Motor neuron (in vitro differentiated cells): ENCODE results near the gene CCL4L2. TPM values are rescaled to one million over a fixed set of nuclear protein-coding genes. Genes with fewer than 3 reads are reported as not detected.
"Not testable (repeated sequence)": the region's sequence is repeated elsewhere in the genome, so short reads cannot be mapped to it uniquely, and the experiment has no call there.

Experiments
- ATAC-seq, 8 experiments: fragments of 200-7000 bp; cut with Tn5 transposase; replicated peaks in 6 of 8; 2 replicates each; pipeline ENCODE4 v1.8.0; 2021; ENCODE audit warnings: mild to moderate bottlenecking in 8 of 8, moderate library complexity in 8 of 8
- H3K27ac ChIP-seq, 2 donors: fragments of 250-450 bp; sonication (Bioruptor Pico); 2 replicates each; pipeline ENCODE4 v1.9.0; 2021; ENCODE audit warnings: antibody characterized with exemption in 2 of 2, mild to moderate bottlenecking in 2 of 2, moderate library complexity in 1 of 2
- H3K4me1 ChIP-seq, 2 donors: fragments of 250-450 bp; sonication (Bioruptor Pico); replicated peaks in 1 of 2; 2 replicates each; pipeline ENCODE4 v1.6.1; 2021; ENCODE audit warnings: antibody characterized with exemption in 2 of 2, mild to moderate bottlenecking in 2 of 2, moderate library complexity in 1 of 2
- H3K4me3 ChIP-seq, 5 donors: fragments of 250-450 bp; sonication (Bioruptor Pico); 2 replicates each; pipeline ENCODE4 v1.9.0; 2021; ENCODE audit warnings: antibody characterized with exemption in 5 of 5, mild to moderate bottlenecking in 5 of 5, moderate library complexity in 4 of 5
- WGBS, 10 experiments: fragments of 450-650 bp; shearing (Covaris generic); methylation state at CpG; one replicate each; pipeline ENCODE4 v1.0.0; 2022; 5-methylcytosine and 5-hydroxymethylcytosine counted together
- in situ Hi-C, 9 experiments: fragments of 400-800 bp; cut with MboI; loops; one replicate each; pipeline ENCODE4 v1.15.0; 2021; ENCODE audit warnings: low sequenced_read_pairs in 9 of 9, low pct_unique_long_range_greater_than_20kb in 2 of 9; ENCODE audit not compliant: unreplicated experiment in 9 of 9
- total RNA-seq, 8 experiments: library from RNA; unstranded; fragments of 300-600 nt; gene quantifications; 2 replicates each; pipeline versions ENCODE4 v1.2.3 to v1.2.4, GENCODE V29; 2022

The CCL4L2 gene
- total RNA-seq, 8 experiments from 2014 or later = 0.31 to 0.81 (median 0.55) TPM; not detected in 4

DNA sequence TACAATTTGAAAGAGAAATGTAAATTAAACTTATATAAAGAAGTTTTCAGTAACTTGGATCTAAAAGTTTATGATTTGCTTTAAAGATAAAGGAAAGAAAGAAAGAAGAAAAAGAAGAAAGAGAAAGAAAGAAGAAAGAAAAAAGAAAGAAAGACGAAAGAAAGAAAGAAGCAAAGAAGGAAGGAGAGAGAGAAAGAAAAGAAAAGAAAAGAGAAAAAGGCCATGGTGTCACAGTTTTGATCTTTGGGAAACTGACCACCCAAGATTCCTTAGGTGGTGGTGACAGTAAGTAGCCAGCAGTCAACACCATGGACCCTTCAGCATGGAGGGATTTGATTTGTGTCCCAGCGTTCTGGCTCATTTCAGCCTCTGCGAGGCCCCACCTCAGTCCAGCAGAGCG is 9.8 kb upstream of the CCL4L2 start:
- 8 to 92% (median 80%) methylated on average over 1 to 4 of the region's 4 CpGs for WGBS, 10 experiments

DNA sequence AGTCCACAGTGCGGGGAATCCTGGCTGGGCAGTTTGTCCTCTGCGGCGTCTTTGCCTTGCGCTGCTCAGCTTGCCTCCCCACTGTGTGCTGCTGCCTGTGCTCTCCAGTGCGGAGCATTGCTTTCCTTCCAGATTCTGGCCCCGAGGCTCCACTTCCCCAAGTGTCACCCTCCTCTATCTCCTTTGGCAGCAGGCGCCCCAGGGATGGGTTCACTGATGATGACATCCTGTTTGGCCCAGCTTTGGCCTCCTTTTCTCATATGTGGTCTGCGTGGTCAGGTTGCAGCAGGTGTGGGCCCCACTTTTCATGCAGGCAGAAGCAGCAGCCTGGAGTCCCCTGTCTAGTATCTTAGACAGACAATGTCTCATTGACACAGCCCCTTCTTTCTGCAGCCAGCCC is 9.4 kb upstream of the CCL4L2 start:
- WGBS, 10 experiments = 57 to 100% (median 80%) methylated on average over 1 to 6 of the region's 8 CpGs; no CpG with 5 or more reads in 6 of the 10 experiments
- ATAC-seq, in situ Hi-C loops: not testable (repeated sequence)

More for the DNA sequence above, 9.8 kb upstream of the CCL4L2 start:
- H3K4me1 ChIP-seq, in situ Hi-C loops, H3K27ac ChIP-seq, ATAC-seq, H3K4me3 ChIP-seq: not testable (repeated sequence)

DNA sequence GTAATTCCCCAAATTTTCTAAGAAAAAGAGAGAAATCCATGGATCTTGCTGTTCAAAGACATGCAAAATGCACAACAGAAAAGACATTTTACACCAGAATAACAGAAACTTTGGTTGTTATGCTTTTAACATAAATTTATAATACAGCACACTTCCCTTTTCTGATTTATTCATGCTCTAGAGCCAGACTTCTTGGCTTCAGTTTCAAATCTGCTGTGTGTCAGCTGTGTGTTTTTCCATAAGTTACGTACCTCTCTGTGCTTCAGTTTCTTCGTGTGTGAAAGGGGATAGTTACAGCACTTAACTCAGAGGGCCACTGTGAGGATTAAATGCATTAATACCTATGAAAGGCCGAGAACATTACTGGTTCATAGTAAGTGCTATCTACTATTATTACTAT is 7.5 kb upstream of the CCL4L2 start:
- WGBS, 10 experiments = 31 to 90% (median 82%) methylated on average over 2 to 3 of the region's 3 CpGs; no CpG with 5 or more reads in 1 of the 10 experiments
- Histone ChIP-seq H3K27ac (no peak overlapping the region), H3K4me1 (no peaks in the 10 kb centered on the region), H3K4me3 (no peak overlapping the region)
- ATAC-seq = no peak
- in situ Hi-C loops = no loop called here

More for the DNA sequence above, 9.4 kb upstream of the CCL4L2 start:
- H3K4me3 ChIP-seq, H3K4me1 ChIP-seq, H3K27ac ChIP-seq: not testable (repeated sequence)

DNA sequence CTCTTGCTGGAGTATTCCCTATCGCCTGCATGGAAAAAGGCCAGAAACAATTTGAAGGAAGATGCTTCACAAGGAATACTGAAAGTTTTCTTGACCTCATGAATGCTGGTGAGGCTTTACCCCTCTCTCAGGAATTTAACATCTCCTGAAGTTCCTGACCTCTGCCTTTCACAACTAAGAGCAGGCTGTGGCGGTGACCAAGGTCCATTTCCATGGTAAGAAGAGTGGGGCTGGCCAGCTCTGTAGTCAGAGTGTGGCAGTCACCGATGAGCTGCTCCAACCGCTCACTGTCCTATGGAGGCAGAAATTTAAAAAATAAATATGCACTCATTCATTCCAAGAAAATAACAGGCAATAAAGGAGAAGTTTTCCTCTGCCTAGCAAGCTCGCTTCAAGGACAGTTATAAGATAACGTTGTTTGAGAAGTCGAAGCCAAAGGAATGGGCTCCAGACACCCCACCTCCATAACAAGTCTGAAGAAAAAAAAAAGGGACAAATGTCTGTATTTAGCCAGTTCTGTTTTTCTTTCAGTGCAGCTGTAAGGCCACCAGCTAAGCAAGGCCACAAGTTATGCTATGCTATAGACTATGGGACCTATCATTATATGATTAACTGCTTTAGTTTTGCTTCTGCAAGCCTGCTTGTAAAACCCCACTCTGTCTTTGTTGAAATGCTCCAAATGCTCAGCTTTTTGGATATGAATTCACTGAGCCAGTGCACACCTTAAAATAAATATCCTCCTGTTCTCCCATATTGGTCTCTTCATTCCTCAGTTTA is 6.0 kb upstream of the CCL4L2 start:
- no peak for ATAC-seq
- 57 to 97% (median 92%) methylated on average over 2 to 7 of the region's 7 CpGs; no CpG with 5 or more reads in 1 of the 10 experiments for WGBS, 10 experiments
- no peak overlapping the region for H3K4me3 ChIP-seq
- no peaks in the 10 kb centered on the region for H3K4me1 ChIP-seq
- in situ Hi-C loops = no loop called here
- no peak overlapping the region for H3K27ac ChIP-seq

DNA sequence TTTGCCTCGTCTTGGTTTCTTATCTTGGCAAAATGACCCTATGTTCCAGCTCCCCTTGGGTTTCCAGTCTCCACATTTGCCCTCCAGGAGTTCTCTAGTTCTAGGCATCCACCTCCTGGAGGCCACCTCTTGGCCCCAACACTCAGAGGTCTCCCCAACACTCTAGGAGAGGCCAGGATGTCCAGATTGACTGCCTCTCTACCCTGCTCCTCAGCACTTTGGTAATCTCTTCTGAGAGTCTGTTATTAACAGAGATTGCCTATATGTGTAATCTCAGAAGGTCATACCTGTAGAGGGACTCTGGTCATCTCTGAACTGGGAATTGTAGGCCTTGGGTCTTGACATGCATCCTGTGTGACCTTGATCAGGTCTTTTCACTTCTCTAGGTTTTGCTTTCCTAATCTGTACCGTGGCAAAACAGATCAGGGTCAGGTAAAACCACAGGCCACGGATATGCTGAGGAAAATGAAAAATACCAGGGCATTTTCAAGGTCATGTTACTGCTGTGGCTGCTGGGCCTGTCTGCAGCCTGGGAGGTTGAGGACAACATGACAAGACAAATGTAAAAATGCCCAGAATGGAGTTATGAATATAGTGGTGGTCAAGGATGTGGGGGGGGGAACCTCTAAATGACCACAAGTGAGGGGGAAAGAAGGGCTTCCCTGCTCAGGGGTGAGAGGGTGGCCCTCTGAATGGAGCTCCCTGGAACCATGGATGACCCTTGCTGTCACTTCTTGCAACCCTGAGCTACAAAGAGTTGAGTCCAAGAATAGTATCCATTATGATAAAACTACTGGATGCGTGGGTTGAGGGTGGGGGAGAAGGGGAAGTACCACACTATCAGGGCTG is 5.0 kb upstream of the CCL4L2 start:
- no peak overlapping the region for H3K27ac ChIP-seq
- in situ Hi-C loops = no loop called here
- WGBS, 10 experiments = 14 to 89% (median 47%) methylated on average over 1 to 4 of the region's 4 CpGs; no CpG with 5 or more reads in 3 of the 10 experiments
- H3K4me1 ChIP-seq = no peaks in the 10 kb centered on the region
- no peak for ATAC-seq
- H3K4me3 ChIP-seq = no peak overlapping the region

DNA sequence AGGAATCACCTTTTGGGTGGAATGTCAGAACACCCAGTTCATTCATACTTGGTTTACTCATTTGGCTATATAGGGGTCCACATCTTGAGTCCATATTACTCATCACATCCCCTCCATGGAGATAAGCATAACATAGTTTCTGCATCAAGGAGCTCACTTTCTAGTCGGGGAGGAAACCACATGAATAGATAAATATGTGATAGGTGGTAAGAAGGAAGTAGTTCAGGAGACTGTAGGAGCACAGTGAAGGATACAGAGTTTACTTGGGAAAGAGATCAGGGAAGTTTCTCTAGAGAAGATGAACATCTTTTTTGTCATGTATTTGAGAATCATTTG is 4.4 kb upstream of the CCL4L2 start:
- H3K4me3 ChIP-seq, in situ Hi-C loops, H3K27ac ChIP-seq, H3K4me1 ChIP-seq, ATAC-seq: not testable (repeated sequence)
- 0 to 63% (median 40%) methylated on average over 1 of the region's 1 CpG; no CpG with 5 or more reads in 4 of the 10 experiments for WGBS, 10 experiments

DNA sequence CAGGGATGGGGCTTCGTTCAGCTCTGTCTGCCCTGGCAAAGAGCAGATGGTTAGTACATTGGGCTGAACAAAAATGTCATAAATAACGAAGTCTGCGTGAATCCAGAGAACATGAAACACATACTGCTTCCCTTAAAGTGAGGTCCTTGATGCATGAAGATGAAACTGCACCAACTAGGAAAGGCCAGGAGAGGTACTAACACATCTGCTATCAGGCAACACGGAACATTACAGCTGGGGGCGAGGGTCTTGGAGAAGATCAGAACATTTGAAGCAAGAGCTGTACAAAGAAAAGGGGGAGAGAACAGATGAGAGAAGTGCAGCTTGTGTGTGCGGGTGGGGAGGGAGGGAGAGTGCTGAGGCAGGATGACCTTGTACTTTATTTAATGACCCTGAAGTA is 3.5 kb upstream of the CCL4L2 start:
- 10 to 92% (median 40%) methylated on average over 2 to 5 of the region's 6 CpGs; no CpG with 5 or more reads in 2 of the 10 experiments for WGBS, 10 experiments
- H3K4me1 ChIP-seq, ATAC-seq, in situ Hi-C loops, H3K4me3 ChIP-seq, H3K27ac ChIP-seq: not testable (repeated sequence)

DNA sequence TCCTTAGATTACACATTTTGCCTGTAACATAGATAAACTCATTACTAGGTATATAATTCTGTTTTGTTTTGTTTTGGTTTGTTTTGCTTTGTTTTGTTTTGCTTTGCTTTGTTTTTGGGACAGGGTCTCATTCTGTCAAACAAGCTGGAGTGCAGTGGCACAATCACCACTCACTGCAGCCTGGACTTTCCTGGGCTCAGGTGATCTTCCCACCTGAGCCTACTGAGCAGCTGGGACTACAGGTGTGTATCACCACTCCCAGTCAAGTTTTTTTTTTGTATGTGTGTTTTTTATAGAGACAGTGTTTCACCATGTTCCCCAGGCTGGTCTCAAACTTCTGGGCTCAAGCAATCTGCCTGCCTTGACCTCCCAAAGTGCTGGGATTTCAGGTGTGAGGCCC is 1.3 kb upstream of the CCL4L2 start:
- Histone ChIP-seq H3K27ac (no peak overlapping the region), H3K4me3 (no peak overlapping the region), H3K4me1 (no peaks in the 10 kb centered on the region)
- in situ Hi-C loops = no loop called here
- no peak for ATAC-seq

DNA sequence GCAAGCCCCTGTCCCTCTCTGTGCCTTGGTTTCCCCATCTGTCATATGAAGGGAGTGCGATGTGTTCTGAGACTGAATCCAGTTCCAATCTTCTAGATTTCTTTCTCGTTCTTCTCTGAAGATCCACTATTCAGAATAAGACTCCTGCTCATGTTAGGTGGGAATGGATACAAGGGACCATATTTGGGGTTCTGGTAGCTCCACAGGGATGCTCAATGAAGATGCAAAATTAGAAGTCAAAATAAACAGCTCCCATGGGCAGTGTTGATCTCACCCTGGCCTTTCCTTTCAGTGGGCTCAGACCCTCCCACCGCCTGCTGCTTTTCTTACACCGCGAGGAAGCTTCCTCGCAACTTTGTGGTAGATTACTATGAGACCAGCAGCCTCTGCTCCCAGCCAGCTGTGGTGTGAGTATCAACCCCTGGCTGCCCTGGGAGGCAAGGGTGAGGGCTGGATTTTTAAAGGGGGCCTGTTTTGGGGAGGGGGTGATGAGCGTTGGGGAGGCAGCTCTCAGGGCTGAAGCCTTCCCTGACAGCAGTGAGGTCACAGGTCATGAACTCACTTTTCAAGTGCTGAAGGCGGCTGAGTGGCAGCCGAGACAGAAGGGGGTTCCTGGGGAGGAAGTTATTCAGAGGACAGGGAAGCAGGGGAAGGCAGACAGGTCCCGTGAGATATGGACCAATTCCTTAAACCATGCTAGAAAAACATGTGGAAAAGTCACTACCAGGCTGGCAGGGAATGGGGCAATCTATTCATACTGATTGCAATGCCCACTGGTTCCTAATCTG is 815 bp downstream of the CCL4L2 start:
- 0 to 53% (median 29%) methylated on average over 1 to 3 of the region's 10 CpGs; no CpG with 5 or more reads in 7 of the 10 experiments for WGBS, 10 experiments
- ATAC-seq, H3K27ac ChIP-seq, H3K4me3 ChIP-seq, H3K4me1 ChIP-seq, in situ Hi-C loops: not testable (repeated sequence)

DNA sequence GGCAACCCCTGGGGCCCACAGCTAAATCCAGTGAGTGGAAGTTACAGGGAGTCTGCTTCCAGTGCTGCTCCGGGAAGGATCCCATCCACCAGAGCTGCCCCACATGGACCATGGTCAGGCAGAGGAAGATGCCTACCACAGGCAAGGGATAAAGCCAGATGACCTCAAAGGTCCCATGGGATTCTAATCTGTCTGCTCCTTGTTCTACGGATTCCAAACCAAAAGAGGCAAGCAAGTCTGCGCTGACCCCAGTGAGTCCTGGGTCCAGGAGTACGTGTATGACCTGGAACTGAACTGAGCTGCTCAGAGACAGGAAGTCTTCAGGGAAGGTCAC is 1.4 kb downstream of the CCL4L2 start:
- 0 to 90% (median 49%) methylated on average over 1 to 3 of the region's 4 CpGs; no CpG with 5 or more reads in 4 of the 10 experiments for WGBS, 10 experiments
- no peak for ATAC-seq
- in situ Hi-C loops = no loop called here
- Histone ChIP-seq H3K27ac (no peak overlapping the region), H3K4me3 (no peak overlapping the region), H3K4me1 (no peaks in the 10 kb centered on the region)

DNA sequence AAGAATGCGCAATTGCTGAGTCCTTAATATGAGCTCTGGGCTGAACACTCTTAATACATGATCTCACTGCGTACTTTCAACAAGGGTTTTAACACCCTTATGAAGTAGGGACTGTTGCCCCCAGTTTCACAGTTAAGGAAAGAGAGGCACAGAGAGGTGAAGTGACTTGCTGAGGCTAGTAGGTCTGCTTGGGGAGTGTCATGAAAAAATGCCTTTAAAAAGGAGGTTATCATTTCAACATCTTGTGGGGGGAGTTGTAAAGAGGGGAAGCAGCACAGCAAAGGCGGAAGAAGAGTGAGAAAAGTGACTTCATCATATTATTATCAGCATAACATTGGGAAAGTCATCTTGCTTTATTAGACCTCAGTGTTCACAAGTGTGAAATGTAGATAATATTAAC is 2.1 kb downstream of the CCL4L2 start:
- ATAC-seq = peak in 1 of 8 experiments; percentile 29
- WGBS, 10 experiments = 45 to 100% (median 83%) methylated on average over 2 to 3 of the region's 3 CpGs; no CpG with 5 or more reads in 2 of the 10 experiments
- in situ Hi-C loops = no loop called here
- Histone ChIP-seq H3K27ac (no peak overlapping the region), H3K4me1 (no peaks in the 10 kb centered on the region), H3K4me3 (no peak overlapping the region)

DNA sequence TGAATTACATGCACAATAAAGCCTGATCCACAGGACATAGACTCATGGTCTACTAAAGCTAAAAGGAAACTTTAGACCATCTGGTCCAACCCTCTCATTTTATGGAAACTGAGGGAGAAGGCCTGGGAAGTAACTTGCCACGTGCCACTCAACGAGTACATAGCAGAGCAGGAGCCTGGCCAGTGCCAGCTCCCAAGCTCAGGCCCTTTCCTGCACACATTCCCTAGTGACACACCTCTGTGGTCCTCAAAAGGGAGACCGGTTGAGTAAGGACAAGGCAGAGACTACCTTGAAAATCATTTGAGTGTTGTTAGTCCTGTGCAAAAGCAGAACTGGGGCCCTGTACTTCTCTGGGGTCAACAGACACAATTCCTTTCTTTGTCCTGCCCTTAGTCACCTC is 2.8 kb downstream of the CCL4L2 start:
- in situ Hi-C loops = no loop called here
- Histone ChIP-seq H3K4me1 (no peaks in the 10 kb centered on the region), H3K4me3 (no peak overlapping the region), H3K27ac (no peak overlapping the region)
- 30 to 100% (median 94%) methylated on average over 1 to 3 of the region's 3 CpGs; no CpG with 5 or more reads in 3 of the 10 experiments for WGBS, 10 experiments
- no peak for ATAC-seq

DNA sequence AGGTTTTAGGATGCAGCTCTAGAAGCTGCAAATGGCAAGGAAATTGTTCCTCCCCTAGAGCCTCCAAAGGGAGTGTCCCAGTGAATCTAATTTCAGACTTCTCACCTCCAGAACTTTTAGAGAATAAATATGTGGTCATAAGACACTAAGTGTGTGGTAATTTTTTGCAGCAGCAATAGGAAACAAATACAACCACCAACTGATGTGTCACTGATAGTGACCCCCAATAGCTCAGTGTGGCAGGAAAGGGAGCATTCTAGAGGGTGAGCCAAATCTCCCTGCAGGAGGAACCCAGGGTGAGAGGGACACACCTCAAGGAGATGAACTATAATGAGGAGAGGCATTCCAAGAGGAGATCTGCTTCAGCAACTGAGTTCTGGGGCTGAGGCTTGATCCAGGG is 4.1 kb downstream of the CCL4L2 start:
- no peak overlapping the region for H3K4me3 ChIP-seq
- no peak overlapping the region for H3K27ac ChIP-seq
- H3K4me1 ChIP-seq = no peaks in the 10 kb centered on the region
- ATAC-seq = no peak
- in situ Hi-C loops = no loop called here
